BJ (cell line): Measurements from ENCODE around the gene SH3PXD2B. TPM values are rescaled to one million over a fixed set of nuclear protein-coding genes. Genes with fewer than 3 reads are reported as not detected.

Experiments
- CTCF ChIA-PET: fragments of 350-600 bp; formaldehyde crosslinking; extraction: SDS; loops from one replicate; lab custom pipeline; 2021; ENCODE audit warnings: antibody characterized with exemption, inconsistent platforms; lab: Yijun Ruan, JAX
- POLR2A ChIA-PET: fragments of 300-600 bp; sonication (Branson Sonifier 250); formaldehyde crosslinking; extraction: SDS; loops from one replicate; lab custom pipeline; 2021; ENCODE audit warnings: antibody characterized with exemption; lab: Charles Lee
- DNase-seq: peaks from one replicate; pipeline ENCODE4 v3.0.0-alpha.2; 2011; ENCODE audit warnings: low read depth
- H3K27me3 ChIP-seq: 2 replicates; pipeline ENCODE4 v1.6.0; 2011; ENCODE audit warnings: low read length; ENCODE audit not compliant: control insufficient read depth, insufficient read depth
- H3K36me3 ChIP-seq: 2 replicates; pipeline ENCODE4 v1.5.1; 2011; ENCODE audit warnings: low read length; ENCODE audit not compliant: control insufficient read depth, insufficient read depth
- H3K4me3 ChIP-seq: 2 replicates; pipeline ENCODE4 v1.5.1; 2011; ENCODE audit warnings: low read depth, mild to moderate bottlenecking, control low read depth, low read length
- polyA plus RNA-seq: library from polyadenylated mRNA; depleted of rRNA; stranded (reverse); fragments of >200 nt; gene quantifications from 2 replicates; pipeline ENCODE4 v1.2.3, GENCODE V29; 2011
- TF ChIP-seq, protein P1 (sequence below): IDR thresholded peaks from 2 replicates; pipeline ENCODE4 v1.5.1; 2011; ENCODE audit warnings: low read depth, mild to moderate bottlenecking, control low read depth, inconsistent platforms, low read length, moderate library complexity; ENCODE audit not compliant: insufficient read depth

Gene SH3PXD2B
- polyA plus RNA-seq, 1 experiment, result 15.5 TPM

DNA sequence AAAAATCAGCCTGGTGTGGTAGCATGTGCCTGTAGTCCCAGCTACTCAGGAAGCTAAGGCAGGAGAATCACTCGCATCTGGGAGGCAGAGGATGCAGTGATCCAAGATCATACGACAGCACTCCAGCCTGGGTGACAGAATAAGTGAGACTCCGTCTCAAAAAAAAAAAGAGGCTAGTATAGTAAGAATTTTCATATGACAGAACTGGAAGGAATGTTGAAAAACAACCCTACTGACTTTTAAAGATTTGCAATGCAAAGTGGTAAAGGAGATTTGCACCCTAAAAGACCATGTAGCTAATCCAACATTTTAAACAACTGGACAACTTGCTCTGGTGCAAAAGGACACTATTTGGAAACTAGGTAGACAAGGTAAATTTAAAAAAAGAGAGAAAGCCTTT lies 58.1 kb downstream of the SH3PXD2B start:
- no peak for DNase-seq

GRCh38 chr5:172395483-172395882 lies 58.8 kb downstream of the SH3PXD2B start:
- POLR2A ChIA-PET, result no interaction called here

More for the DNA sequence above, 58.1 kb downstream of the SH3PXD2B start:
- peaks cover 5% of the 10 kb centered on the region for H3K36me3 ChIP-seq
- H3K27me3 ChIP-seq, result no peaks in the 10 kb centered on the region
- no peak overlapping the region for H3K4me3 ChIP-seq
- ChIA-PET CTCF (interaction anchor here (1.1 kb wide), 1 partner anchor 103 kb away, joined by 3 read pairs; no protein-coding TSS in a partner anchor), POLR2A (no interaction called here)
- TF ChIP-seq, protein P1, sequence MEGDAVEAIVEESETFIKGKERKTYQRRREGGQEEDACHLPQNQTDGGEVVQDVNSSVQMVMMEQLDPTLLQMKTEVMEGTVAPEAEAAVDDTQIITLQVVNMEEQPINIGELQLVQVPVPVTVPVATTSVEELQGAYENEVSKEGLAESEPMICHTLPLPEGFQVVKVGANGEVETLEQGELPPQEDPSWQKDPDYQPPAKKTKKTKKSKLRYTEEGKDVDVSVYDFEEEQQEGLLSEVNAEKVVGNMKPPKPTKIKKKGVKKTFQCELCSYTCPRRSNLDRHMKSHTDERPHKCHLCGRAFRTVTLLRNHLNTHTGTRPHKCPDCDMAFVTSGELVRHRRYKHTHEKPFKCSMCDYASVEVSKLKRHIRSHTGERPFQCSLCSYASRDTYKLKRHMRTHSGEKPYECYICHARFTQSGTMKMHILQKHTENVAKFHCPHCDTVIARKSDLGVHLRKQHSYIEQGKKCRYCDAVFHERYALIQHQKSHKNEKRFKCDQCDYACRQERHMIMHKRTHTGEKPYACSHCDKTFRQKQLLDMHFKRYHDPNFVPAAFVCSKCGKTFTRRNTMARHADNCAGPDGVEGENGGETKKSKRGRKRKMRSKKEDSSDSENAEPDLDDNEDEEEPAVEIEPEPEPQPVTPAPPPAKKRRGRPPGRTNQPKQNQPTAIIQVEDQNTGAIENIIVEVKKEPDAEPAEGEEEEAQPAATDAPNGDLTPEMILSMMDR, result no peak

DNA sequence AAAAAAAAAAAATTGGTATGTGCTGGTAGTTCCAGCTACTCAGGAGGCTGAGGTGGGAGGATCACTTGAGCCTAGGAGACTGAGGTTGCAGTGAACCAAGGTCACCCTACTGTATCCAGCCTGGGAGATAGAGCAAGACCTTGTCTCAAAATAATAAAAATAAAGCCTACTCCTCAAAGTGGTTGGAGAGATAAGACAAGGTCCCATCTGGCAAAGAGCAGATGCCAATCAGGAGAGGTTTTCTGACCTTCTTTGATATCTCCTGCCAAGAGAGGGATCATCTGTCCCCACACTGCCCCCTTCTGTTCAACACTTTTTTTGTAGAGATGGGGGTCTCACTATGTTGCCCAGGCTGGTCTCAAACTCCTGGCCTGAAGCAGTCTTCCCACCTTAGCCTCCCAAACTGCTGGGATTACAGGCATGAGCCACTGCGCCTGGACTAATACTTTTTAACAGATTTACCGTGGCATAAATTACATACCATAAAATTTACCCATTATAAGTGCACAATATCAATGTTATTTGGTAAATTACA lies 64.7 kb downstream of the SH3PXD2B start:
- ChIA-PET POLR2A (no interaction called here), CTCF (interaction anchor here (0.9 kb wide), 1 partner anchor 18 kb away, joined by 3 read pairs; no protein-coding TSS in a partner anchor)
- H3K36me3 ChIP-seq, result peaks cover 8% of the 10 kb centered on the region

More at GRCh38 chr5:172395483-172395882, 58.8 kb downstream of the SH3PXD2B start:
- Histone ChIP-seq H3K27me3 (no peaks in the 10 kb centered on the region), H3K4me3 (no peak overlapping the region), H3K36me3 (peaks cover 5% of the 10 kb centered on the region)
- DNase-seq, result no peak
- TF ChIP-seq, protein P1, result no peak
- CTCF ChIA-PET, result interaction anchor here (1.1 kb wide), 1 partner anchor 102 kb away, joined by 3 read pairs; no protein-coding TSS in a partner anchor

GRCh38 chr5:172388246-172388733 lies 66.0 kb downstream of the SH3PXD2B start:
- TF ChIP-seq, protein P1, result no peak
- no peak for DNase-seq
- Histone ChIP-seq H3K27me3 (no peaks in the 10 kb centered on the region), H3K4me3 (no peak overlapping the region), H3K36me3 (peaks cover 6% of the 10 kb centered on the region)
- ChIA-PET CTCF (interaction anchor here (1.1 kb wide), 1 partner anchor 17 kb away, joined by 4 read pairs; no protein-coding TSS in a partner anchor), POLR2A (no interaction called here)

More for the DNA sequence above, 64.7 kb downstream of the SH3PXD2B start:
- H3K4me3 ChIP-seq, result no peak overlapping the region
- H3K27me3 ChIP-seq, result no peaks in the 10 kb centered on the region
- no peak for DNase-seq
- TF ChIP-seq, protein P1, result no peak

GRCh38 chr5:172385707-172386106 lies 68.6 kb downstream of the SH3PXD2B start:
- ChIA-PET POLR2A (no interaction called here), CTCF (no interaction called here)
- no peak for DNase-seq
- TF ChIP-seq, protein P1, result no peak
- no peaks in the 10 kb centered on the region for H3K27me3 ChIP-seq
- H3K36me3 ChIP-seq, result peaks cover 7% of the 10 kb centered on the region
- no peak overlapping the region for H3K4me3 ChIP-seq
